ENCODE data around the gene PTTG1IP2.

Gene PTTG1IP2

GRCh38 chr7:90538405-90538804 is 69.0 kb downstream of the PTTG1IP2 start:
- DNase-seq (ENCODE audit: extremely low spot score) = no peak
- ChIA-PET POLR2A (no interaction called here), CTCF (no interaction called here)
- no peak for TF ChIP-seq CTCF (IDR thresholded peaks at IDR 0.05; ENCODE audit: control extremely low read depth, extremely low read depth, low read depth, missing control alignments)

- CTCF ChIA-PET = interaction anchor here (1.0 to 1.7 kb wide), 3 partner anchors 11 to 85 kb away, joined by 3 to 4 read pairs (median 3); no protein-coding TSS in a partner anchor
- DNase-seq (ENCODE audit: extremely low spot score) = no peak
- POLR2A ChIA-PET = no interaction called here
- TF ChIP-seq CTCF (IDR thresholded peaks at IDR 0.05; ENCODE audit: control extremely low read depth, extremely low read depth, low read depth, missing control alignments) = no peak
These were observed 71.0 kb downstream of the PTTG1IP2 start for GRCh38 chr7:90540406-90540805.

- DNase-seq (ENCODE audit: extremely low spot score) = no peak
- ChIA-PET CTCF (interaction anchor here (1.0 to 1.3 kb wide), 3 partner anchors 11 to 482 kb away, joined by 3 to 4 read pairs (median 3); no protein-coding TSS in a partner anchor), POLR2A (no interaction called here)
- TF ChIP-seq CTCF (IDR thresholded peaks at IDR 0.05; ENCODE audit: control extremely low read depth, extremely low read depth, low read depth, missing control alignments) = no peak
These were observed 81.6 kb downstream of the PTTG1IP2 start for GRCh38 chr7:90551036-90551435.

GRCh38 chr7:90552521-90552920 is 83.1 kb downstream of the PTTG1IP2 start:
- no peak for TF ChIP-seq CTCF (IDR thresholded peaks at IDR 0.05; ENCODE audit: control extremely low read depth, extremely low read depth, low read depth, missing control alignments)
- ChIA-PET CTCF (interaction anchor here (0.8 to 1.3 kb wide), 4 partner anchors 20 to 482 kb away, joined by 3 to 5 read pairs (median 4); no protein-coding TSS in a partner anchor), POLR2A (no interaction called here)
- peak; percentile 15 for DNase-seq (ENCODE audit: extremely low spot score)

- POLR2A ChIA-PET = no interaction called here
- DNase-seq (ENCODE audit: extremely low spot score) = no peak
- CTCF ChIA-PET = interaction anchor here (0.9 kb wide), 1 partner anchor 16 kb away, joined by 3 read pairs; no protein-coding TSS in a partner anchor
- TF ChIP-seq CTCF (IDR thresholded peaks at IDR 0.05; ENCODE audit: control extremely low read depth, extremely low read depth, low read depth, missing control alignments) = no peak
These were observed 91.3 kb downstream of the PTTG1IP2 start for GRCh38 chr7:90560730-90561129.

Data from GM10248 (cell line).